Measurements from ENCODE around the gene TRNP1.
"Not testable (repeated sequence)": the region's sequence is repeated elsewhere in the genome, so short reads cannot be mapped to it uniquely, and the experiment has no call there.

Gene TRNP1

DNA sequence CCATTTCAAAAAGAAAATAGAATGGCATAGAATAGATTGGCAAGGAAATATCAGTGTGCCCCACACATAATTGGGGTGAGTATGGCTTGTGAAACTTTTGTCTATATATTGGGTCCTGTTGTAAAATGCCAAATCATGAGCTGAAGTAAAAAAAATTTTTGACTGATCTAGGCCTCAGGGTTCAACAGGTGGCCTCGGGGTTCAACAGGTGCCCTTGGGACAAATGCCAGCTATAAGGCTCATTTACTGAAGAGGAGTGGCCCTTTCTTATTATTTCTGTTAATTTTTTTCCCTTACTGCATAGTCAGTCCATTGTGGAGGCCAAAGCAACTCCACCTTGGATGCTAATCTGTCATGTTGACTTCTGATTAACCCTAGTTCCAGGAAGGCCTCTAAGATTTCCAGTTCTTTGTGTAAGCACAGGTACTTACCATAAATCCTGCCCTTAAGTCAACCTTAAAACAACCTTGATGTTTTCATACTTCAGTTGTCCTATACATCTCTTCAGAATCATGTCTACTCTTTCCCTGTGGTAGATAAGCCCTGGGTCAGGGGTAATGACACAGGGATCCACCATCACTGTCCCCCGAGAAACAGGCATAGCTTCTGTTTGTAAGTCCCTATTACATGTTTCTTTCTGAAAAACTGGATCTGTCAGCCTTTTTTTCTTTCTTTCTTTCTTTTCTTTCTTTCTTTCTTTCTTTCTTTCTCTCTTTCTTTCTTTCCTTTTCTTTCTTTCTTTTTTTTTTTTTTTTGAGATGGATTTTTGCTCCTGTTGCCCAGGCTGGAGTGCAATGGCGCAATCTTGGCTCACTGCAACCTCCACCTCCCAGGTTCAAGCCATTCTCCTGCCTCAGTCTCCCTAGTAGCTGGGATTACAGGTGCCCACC, 16.6 kb upstream of the TRNP1 start:
- no peak for DNase-seq

- no peak for DNase-seq
Measured at GRCh38 chr1:26978901-26979300, 14.6 kb upstream of the TRNP1 start.

DNA sequence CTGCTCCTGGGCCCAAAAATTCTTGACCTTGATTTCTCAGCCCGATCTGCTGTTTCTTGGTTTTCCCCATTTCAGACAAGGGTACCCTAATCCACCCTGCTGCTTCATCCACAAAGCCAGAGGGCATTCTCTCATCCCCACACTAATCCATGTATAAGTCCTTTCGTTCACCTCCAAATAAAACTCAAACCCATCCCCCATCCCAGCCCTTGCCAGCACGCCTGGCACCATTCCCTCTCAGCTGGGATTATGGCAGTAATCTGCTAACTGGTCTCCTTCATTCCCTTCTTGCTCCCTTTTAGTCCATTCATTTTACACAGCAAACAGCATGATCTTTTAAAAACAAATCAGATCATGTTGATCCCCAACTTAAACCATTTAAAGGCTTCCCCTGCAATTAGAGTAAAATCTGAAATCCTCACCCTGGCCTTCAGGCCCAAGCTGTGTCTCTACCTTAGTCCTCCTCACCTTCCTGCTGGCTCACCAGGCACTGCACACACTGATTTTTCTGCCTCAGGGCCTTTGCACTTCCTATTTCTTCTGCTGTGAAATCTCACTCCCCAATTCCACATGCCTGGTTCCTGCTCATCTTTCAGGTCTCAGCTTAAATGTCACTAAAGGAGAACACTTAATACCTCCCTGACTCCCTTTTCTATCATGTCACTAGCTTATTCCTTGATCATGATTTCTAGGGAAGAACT, 12.2 kb upstream of the TRNP1 start:
- DNase-seq: no peak

GRCh38 chr1:26983863-26984262, 9.6 kb upstream of the TRNP1 start:
- DNase-seq: no peak

DNA sequence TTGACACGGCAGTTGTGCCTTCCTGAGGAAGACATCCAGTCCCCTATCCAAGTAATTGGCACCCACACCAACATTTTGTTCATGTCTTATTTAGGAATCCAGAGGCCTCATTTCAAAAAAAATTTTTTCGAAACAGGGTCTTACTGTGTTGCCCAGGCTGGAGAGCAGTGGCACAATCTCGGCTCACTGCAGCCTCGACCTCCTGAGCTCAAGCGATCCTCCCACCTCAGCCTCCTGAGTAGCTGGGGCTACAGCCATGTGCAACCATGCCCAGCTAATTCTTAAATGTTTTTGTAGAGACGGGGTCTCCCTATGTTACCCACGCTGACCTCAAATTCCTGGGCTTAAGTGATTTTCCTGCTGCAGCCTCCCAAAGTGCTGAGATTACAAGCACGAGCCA, 9.2 kb upstream of the TRNP1 start:
- DNase-seq: no peak

DNA sequence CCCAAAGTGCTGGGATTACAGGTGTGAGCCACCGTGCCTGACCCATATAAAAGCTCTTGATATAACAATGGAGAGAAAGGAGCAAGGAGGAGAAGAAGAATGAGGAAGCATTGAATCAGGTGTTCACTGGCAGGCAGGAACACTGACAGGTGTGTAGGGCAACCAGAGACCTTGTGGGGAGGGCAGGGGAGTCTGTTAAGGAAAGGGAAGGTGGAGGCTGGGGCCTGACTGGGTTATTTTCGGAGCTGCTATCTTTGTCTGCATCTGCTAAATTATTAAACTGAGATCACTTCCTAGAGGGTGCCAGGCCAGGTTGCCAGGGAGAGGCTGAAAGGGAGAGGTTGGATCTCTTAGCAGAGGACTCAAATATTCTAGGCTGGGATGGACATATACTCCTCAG, 6.8 kb upstream of the TRNP1 start:
- no peak for DNase-seq

- DNase-seq: not testable (repeated sequence)
Measured at GRCh38 chr1:26989403-26990109, 3.9 kb upstream of the TRNP1 start.

GRCh38 chr1:26991310-26992116, 2.0 kb upstream of the TRNP1 start:
- no peak for DNase-seq

- DNase-seq: no peak
Measured at GRCh38 chr1:26994020-26994786, 711 bp downstream of the TRNP1 start.

- peak; percentile 25 to 28 for DNase-seq
Measured at GRCh38 chr1:26994787-26995517, 1.5 kb downstream of the TRNP1 start.

DNA sequence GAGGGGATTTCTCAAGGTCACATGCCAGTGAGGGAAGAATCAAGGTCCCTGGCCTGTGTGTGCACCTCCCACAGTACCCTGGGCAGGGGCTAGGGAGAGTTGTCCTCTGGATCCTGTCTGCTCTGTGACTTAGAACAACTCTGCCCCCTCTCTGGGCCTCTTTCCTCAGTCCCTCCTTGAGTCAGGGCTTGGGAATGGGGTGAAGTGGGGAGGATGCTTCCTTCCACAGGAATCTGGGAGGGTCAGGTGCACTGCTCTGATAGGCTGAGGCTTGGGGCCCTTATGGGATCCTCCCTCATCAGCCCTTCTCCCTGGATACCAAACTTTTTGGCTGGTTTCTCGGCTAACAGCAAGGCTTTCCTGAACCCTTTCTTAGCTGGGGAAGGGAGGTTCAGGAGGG, 2.5 kb downstream of the TRNP1 start:
- DNase-seq: no peak

DNA sequence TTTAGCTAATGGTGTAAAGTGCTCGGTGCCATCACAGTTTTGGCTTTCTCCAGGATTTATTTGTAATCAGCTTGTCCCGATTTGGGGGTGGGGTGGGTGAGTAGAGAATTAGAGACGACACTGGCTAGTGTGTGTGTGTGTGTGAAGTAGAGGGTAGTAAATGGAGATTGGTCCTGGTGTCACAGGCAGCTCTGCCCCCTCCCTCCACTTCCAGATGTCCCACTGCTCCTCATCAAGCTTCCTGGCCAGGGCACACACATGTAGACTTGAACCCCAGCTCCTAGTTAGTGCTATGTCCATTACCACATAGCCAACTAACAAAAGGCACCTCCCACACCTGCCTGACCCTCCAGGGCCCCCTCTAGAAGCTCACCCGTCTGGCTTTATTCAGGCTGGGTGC, 3.2 kb downstream of the TRNP1 start:
- DNase-seq: no peak

GRCh38 chr1:26998429-26999300, 5.2 kb downstream of the TRNP1 start:
- no peak for DNase-seq

- no peak for DNase-seq
Measured at GRCh38 chr1:26999440-26999987, 6.0 kb downstream of the TRNP1 start.

GRCh38 chr1:27000090-27000816, 6.8 kb downstream of the TRNP1 start:
- no peak for DNase-seq

DNA sequence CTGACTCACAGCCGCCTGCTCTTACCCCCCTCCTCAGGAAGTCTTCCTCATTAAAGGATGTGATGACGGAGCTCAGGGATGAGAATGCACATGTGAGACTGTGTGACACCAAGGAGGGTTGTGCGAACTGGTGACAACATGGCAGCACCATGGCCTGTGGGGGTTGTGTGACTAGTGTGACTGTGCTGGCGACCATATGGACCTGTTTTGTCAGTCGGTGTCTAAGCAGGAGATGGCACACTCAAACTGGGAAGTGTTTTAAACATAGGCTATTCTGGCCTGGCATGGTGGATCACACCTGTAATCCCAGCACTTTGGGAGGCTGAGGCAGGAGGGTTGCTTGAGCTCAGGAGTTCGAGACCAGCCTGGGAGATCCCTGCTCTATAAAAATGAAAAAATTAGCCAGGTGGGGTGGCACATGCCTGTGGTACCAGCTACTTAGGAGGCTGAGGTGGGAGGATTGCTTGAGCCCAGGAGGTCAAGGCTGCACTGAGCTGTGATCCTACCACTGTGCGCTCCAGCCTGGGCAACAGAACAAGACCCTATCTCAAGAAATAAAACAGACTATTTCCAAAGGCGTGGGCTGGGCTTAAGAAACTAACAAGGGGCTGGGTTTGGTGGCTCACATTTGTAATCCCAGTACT, 7.4 kb downstream of the TRNP1 start:
- DNase-seq: no peak

GRCh38 chr1:27001570-27002360, 8.3 kb downstream of the TRNP1 start:
- DNase-seq: no peak
